ENCODE measurements around the gene KIF13A.

KIF13A gene

GRCh38 chr6:17933716-17934115 is 53.7 kb downstream of the KIF13A start:
- TF ChIP-seq CTCF (IDR thresholded peaks at IDR 0.05; ENCODE audit: unreplicated experiment in 3 of 3), result no peak
- no peaks in the 10 kb centered on the region for H3K36me3 Mint-ChIP-seq (ENCODE audit: low read depth)
- H3K4me3 Mint-ChIP-seq, result no peak overlapping the region
- H3K27ac Mint-ChIP-seq, result no peak overlapping the region
- no peaks in the 10 kb centered on the region for H3K9me3 Mint-ChIP-seq
- H3K4me1 Mint-ChIP-seq, result peaks cover 25% of the 10 kb centered on the region
- H3K27me3 Mint-ChIP-seq (ENCODE audit: low read depth), result no peaks in the 10 kb centered on the region

GRCh38 chr6:17932330-17932852 is 55.0 kb downstream of the KIF13A start:
- Mint-ChIP-seq H3K27me3 (ENCODE audit: low read depth) (no peaks in the 10 kb centered on the region), H3K4me1 (peaks cover 32% of the 10 kb centered on the region), H3K9me3 (no peaks in the 10 kb centered on the region), H3K36me3 (ENCODE audit: low read depth) (no peaks in the 10 kb centered on the region), H3K4me3 (no peak overlapping the region), H3K27ac (peak overlapping the region in 1 of 3 experiments; percentile 36)
- no peak for TF ChIP-seq CTCF (IDR thresholded peaks at IDR 0.05; ENCODE audit: unreplicated experiment in 3 of 3)

GRCh38 chr6:17931227-17931626 is 56.2 kb downstream of the KIF13A start:
- no peak overlapping the region for H3K4me3 Mint-ChIP-seq
- H3K9me3 Mint-ChIP-seq, result no peaks in the 10 kb centered on the region
- TF ChIP-seq CTCF (IDR thresholded peaks at IDR 0.05; ENCODE audit: unreplicated experiment in 3 of 3), result no peak
- no peaks in the 10 kb centered on the region for H3K27me3 Mint-ChIP-seq (ENCODE audit: low read depth)
- no peaks in the 10 kb centered on the region for H3K36me3 Mint-ChIP-seq (ENCODE audit: low read depth)
- H3K4me1 Mint-ChIP-seq, result peaks cover 32% of the 10 kb centered on the region
- no peak overlapping the region for H3K27ac Mint-ChIP-seq

GRCh38 chr6:17930321-17930993 is 57.0 kb downstream of the KIF13A start:
- H3K27ac Mint-ChIP-seq, result peak overlapping the region in 1 of 3 experiments; percentile 7
- peaks cover 32% of the 10 kb centered on the region for H3K4me1 Mint-ChIP-seq
- no peak for TF ChIP-seq CTCF (IDR thresholded peaks at IDR 0.05; ENCODE audit: unreplicated experiment in 3 of 3)
- no peaks in the 10 kb centered on the region for H3K9me3 Mint-ChIP-seq
- H3K36me3 Mint-ChIP-seq (ENCODE audit: low read depth), result no peaks in the 10 kb centered on the region
- no peak overlapping the region for H3K4me3 Mint-ChIP-seq
- H3K27me3 Mint-ChIP-seq (ENCODE audit: low read depth), result no peaks in the 10 kb centered on the region

GRCh38 chr6:17928514-17929430 is 58.7 kb downstream of the KIF13A start:
- Mint-ChIP-seq H3K4me3 (no peak overlapping the region), H3K4me1 (peaks cover 33% of the 10 kb centered on the region), H3K27ac (peak overlapping the region in 2 of 3 experiments; percentile 38 to 51), H3K27me3 (ENCODE audit: low read depth) (no peaks in the 10 kb centered on the region), H3K36me3 (ENCODE audit: low read depth) (no peaks in the 10 kb centered on the region), H3K9me3 (no peaks in the 10 kb centered on the region)
- TF ChIP-seq CTCF (IDR thresholded peaks at IDR 0.05; ENCODE audit: unreplicated experiment in 3 of 3), result no peak

Data from nephron (organoid).